Cardiac muscle cell (in vitro differentiated cells and primary cell): ENCODE measurements around the gene SH3BP2. TPM values are rescaled to one million over a fixed set of nuclear protein-coding genes. Genes with fewer than 3 reads are reported as not detected.

ENCODE experiments used
- DNase-seq, 2 donors: peaks; one replicate each; pipeline versions ENCODE4 v3.0.0 to v3.0.0-alpha.2; 2010 to 2017; ENCODE audit warnings: low read depth in 1 of 2, low spot score in 1 of 2
- H3K27ac ChIP-seq: fragments of 200-600 bp; sonication (generic); 2 replicates; pipeline ENCODE4 v1.5.1; 2016
- H3K27me3 ChIP-seq: fragments of 200-600 bp; sonication (generic); 2 replicates; pipeline ENCODE4 v1.6.0; 2016; ENCODE audit warnings: control low read depth
- H3K36me3 ChIP-seq: fragments of 200-600 bp; sonication (generic); 2 replicates; pipeline ENCODE4 v1.5.1; 2016; ENCODE audit warnings: control low read depth
- H3K4me1 ChIP-seq: fragments of 200-600 bp; sonication (generic); 2 replicates; pipeline ENCODE4 v1.8.1; 2017; ENCODE audit warnings: low read depth, mild to moderate bottlenecking, mixed run types
- H3K4me3 ChIP-seq: fragments of 200-600 bp; sonication (generic); 2 replicates; pipeline ENCODE4 v1.5.1; 2016; ENCODE audit warnings: mild to moderate bottlenecking
- H3K9me3 ChIP-seq: fragments of 200-600 bp; sonication (generic); 2 replicates; pipeline ENCODE4 v1.5.1; 2017; ENCODE audit warnings: low read depth, mild to moderate bottlenecking, control low read depth
- CTCF ChIP-seq: IDR thresholded peaks from 2 replicates; pipeline ENCODE4 v1.5.1; 2012; ENCODE audit warnings: low read depth, mild to moderate bottlenecking, low read length
- polyA plus RNA-seq: library from polyadenylated mRNA; unstranded; fragments of >200 nt; fragmentation: Nextera tagmentation; extraction: Ambion mirVana; gene quantifications from 2 replicates; pipeline ENCODE4 v1.2.1, GENCODE V29; 2016
- total RNA-seq: library from RNA; depleted of rRNA; stranded (reverse); fragments of >200 nt; gene quantifications from 2 replicates; pipeline ENCODE4 v1.2.3, GENCODE V29; 2016

SH3BP2 gene
- total and polyA plus RNA-seq, 2 experiments from 2014 or later = 8.5 to 31.7 TPM

- Histone ChIP-seq H3K9me3 (no peaks in the 10 kb centered on the region), H3K36me3 (no peaks in the 10 kb centered on the region), H3K27me3 (no peaks in the 10 kb centered on the region), H3K4me1 (peaks cover 12% of the 10 kb centered on the region), H3K4me3 (no peak overlapping the region), H3K27ac (peak overlapping the region; percentile 62)
- DNase-seq = no peak
- no peak for TF ChIP-seq CTCF
Measured at GRCh38 chr4:2787230-2788100, 5.4 kb upstream of the SH3BP2 start.

GRCh38 chr4:2788101-2788500, 4.8 kb upstream of the SH3BP2 start:
- Histone ChIP-seq H3K27me3 (no peaks in the 10 kb centered on the region), H3K4me3 (no peak overlapping the region), H3K4me1 (peaks cover 12% of the 10 kb centered on the region), H3K36me3 (no peaks in the 10 kb centered on the region), H3K27ac (no peak overlapping the region), H3K9me3 (no peaks in the 10 kb centered on the region)
- DNase-seq = no peak
- TF ChIP-seq CTCF = no peak

- TF ChIP-seq CTCF = no peak
- peaks cover 12% of the 10 kb centered on the region for H3K4me1 ChIP-seq
- no peaks in the 10 kb centered on the region for H3K9me3 ChIP-seq
- H3K27ac ChIP-seq = no peak overlapping the region
- H3K27me3 ChIP-seq = no peaks in the 10 kb centered on the region
- peak in 1 of 2 donors; percentile 30 for DNase-seq
- no peaks in the 10 kb centered on the region for H3K36me3 ChIP-seq
- no peak overlapping the region for H3K4me3 ChIP-seq
Measured at GRCh38 chr4:2788532-2789103, 4.3 kb upstream of the SH3BP2 start.

GRCh38 chr4:2789351-2789750, 3.5 kb upstream of the SH3BP2 start:
- Histone ChIP-seq H3K9me3 (no peaks in the 10 kb centered on the region), H3K27ac (no peak overlapping the region), H3K36me3 (no peaks in the 10 kb centered on the region), H3K4me3 (no peak overlapping the region), H3K27me3 (no peaks in the 10 kb centered on the region), H3K4me1 (peaks cover 15% of the 10 kb centered on the region)
- TF ChIP-seq CTCF = no peak
- no peak for DNase-seq

- no peaks in the 10 kb centered on the region for H3K9me3 ChIP-seq
- peaks cover 17% of the 10 kb centered on the region for H3K4me1 ChIP-seq
- no peak overlapping the region for H3K4me3 ChIP-seq
- H3K27me3 ChIP-seq = no peaks in the 10 kb centered on the region
- no peak for DNase-seq
- no peak for TF ChIP-seq CTCF
- H3K36me3 ChIP-seq = no peaks in the 10 kb centered on the region
- H3K27ac ChIP-seq = no peak overlapping the region
Measured at GRCh38 chr4:2789793-2790582, 2.9 kb upstream of the SH3BP2 start.
